ENCODE measurements around the gene MBD6. TPM values are rescaled to one million over a fixed set of nuclear protein-coding genes. Genes with fewer than 3 reads are reported as not detected.
A peak's percentile ranks its signal among the peaks of the same experiment; 100 is the strongest.

The MBD6 gene
- total RNA-seq, 1 experiment from 2014 or later: 66.8 TPM

DNA sequence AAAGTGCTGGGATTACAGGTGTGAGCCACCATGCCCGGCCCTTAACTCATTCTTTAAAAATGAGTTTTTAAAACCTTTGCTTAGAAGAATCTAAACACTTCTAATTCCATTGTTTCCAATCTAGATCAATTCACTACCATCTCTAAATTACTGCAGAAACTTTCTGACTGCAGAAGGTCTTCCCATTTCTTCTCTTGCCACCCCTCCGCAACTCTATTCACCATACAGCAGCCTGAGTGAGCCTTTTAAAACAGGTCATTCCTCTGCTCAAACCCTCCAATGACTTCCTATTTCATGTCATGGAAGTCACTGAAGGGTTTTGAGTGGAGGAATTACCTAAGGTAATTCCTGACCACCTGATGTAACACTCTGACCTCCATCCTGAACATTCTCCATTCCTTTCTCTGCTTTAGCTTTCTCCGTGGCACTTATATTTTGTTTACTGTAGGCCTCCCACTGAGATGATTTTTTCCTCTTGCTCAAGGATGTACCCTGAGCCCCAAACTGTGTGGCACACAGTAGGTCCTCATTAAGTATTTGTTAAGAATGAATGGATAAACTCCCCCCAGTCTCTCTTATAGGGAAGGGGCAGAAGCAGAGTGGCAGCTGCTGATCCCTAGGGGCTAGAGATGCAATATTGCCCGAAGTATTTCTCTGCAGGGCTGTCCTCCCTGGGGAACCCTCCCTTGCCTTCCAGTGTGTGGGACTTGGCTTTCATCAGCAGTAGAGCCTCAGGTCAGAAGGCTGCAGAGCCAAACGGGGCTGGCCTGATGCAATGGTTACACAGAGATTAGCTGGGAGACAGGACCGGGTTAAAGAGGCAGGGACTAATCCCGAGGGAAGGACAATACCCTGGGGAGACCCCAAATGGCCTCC lies 3.5 kb upstream of the MBD6 start:
- no peak overlapping the region for H2BK120ac ChIP-seq (ENCODE audit: low read depth, low read length, poor library complexity, severe bottlenecking)
- no peak overlapping the region for H2BK20ac ChIP-seq (ENCODE audit: low read depth, low read length, poor library complexity, severe bottlenecking)
- no peaks in the 10 kb centered on the region for H4K20me1 ChIP-seq (ENCODE audit: control insufficient read depth, insufficient read depth, insufficient read length)
- no peaks in the 10 kb centered on the region for H3K9me3 ChIP-seq (ENCODE audit: control insufficient read depth, low read depth, low read length)
- no peak overlapping the region for H2BK5ac ChIP-seq (ENCODE audit: insufficient read length, low read length)
- no peak overlapping the region for H3K23ac ChIP-seq (ENCODE audit: insufficient read length, low read depth, low read length)
- peak overlapping the region; percentile 90 for H3K27ac ChIP-seq (ENCODE audit: insufficient read length, low read depth, low read length)
- peak overlapping the region; percentile 72; the same call in 1 of the 2 replicates for H3K14ac ChIP-seq (ENCODE audit: insufficient read depth, low read length)
- WGBS (ENCODE audit: extremely low coverage, insufficient read length, low lambda C conversion rate): no CpG with 5 or more reads among the region's 7 CpGs
- no peak overlapping the region for H2BK15ac ChIP-seq (ENCODE audit: low read depth, low read length)
- H4K91ac ChIP-seq (ENCODE audit: insufficient read length, low read depth, low read length): no peak overlapping the region
- peak overlapping the region; percentile 94 for H3K9ac ChIP-seq (ENCODE audit: extremely low read depth, insufficient read length, low read length)
- peaks cover 33 to 40% of the 10 kb centered on the region in 2 experiments for H3K4me1 Mint-ChIP-seq
- peak overlapping the region; percentile 88 to 99 (median 90) for H3K27ac Mint-ChIP-seq
- no peak overlapping the region for H3K56ac ChIP-seq (ENCODE audit: insufficient read length, low read depth, low read length)
- peaks cover 22% of the 10 kb centered on the region for H3K23me2 ChIP-seq (ENCODE audit: insufficient read length, low read depth, low read length, poor library complexity, severe bottlenecking)
- 0 out of 2 replicates have a peak, but pooled peaks cover 1% of the 10 kb centered on the region for H3K79me2 ChIP-seq (ENCODE audit: insufficient read depth, low read length)
- H2BK12ac ChIP-seq (ENCODE audit: insufficient read length, low read depth, low read length): no peak overlapping the region
- H3K4me1 ChIP-seq (ENCODE audit: insufficient read depth, low read length): peaks cover 3% of the 10 kb centered on the region; the same call in 1 of the 2 replicates
- no peak overlapping the region for H2AFZ ChIP-seq (ENCODE audit: low read length)
- peaks cover 40 to 55% (median 54%) of the 10 kb centered on the region in 3 experiments for H3K36me3 Mint-ChIP-seq (ENCODE audit: insufficient read depth in 1 of 3, low read depth in 3 of 3)
- H3K4ac ChIP-seq (ENCODE audit: low read depth, low read length): no peak overlapping the region
- no peak overlapping the region for H3K18ac ChIP-seq (ENCODE audit: insufficient read length, low read depth, low read length)
- H3K4me2 ChIP-seq (ENCODE audit: insufficient read depth, insufficient read length, low read length): peak overlapping the region; percentile 87
- no peak overlapping the region for H4K5ac ChIP-seq (ENCODE audit: insufficient read length, low read depth, low read length)
- no peaks in the 10 kb centered on the region; the same call in 1 of the 2 replicates for H3K27me3 Mint-ChIP-seq (ENCODE audit: low read depth)
- peak overlapping the region; percentile 93 to 96 for H3K4me3 Mint-ChIP-seq
- no peak overlapping the region for H4K8ac ChIP-seq (replicated peaks; ENCODE audit: insufficient read length, low read depth, low read length)
- H3K79me1 ChIP-seq (ENCODE audit: insufficient read depth, low read depth, low read length, poor library complexity, severe bottlenecking): no peaks in the 10 kb centered on the region
- H3K9me3 Mint-ChIP-seq: no peaks in the 10 kb centered on the region
- TF ChIP-seq CTCF (conservative IDR thresholded peaks at IDR 0.05): no peak
- H3K27me3 ChIP-seq (ENCODE audit: insufficient read depth, low read length): no peaks in the 10 kb centered on the region
- no peak overlapping the region for H3T11ph ChIP-seq (ENCODE audit: low read length)
- H2AK5ac ChIP-seq (ENCODE audit: insufficient read length, low read length): no peak overlapping the region
- DNase-seq: no peak

Measured in H9 (cell line).